Lung (tissue), 12 donors: ENCODE results near the gene OSTF1. TPM values are rescaled to one million over a fixed set of nuclear protein-coding genes. Genes with fewer than 3 reads are reported as not detected.

Source experiments
- ATAC-seq: fragments of 200-7000 bp; cut with Tn5 transposase; one replicate; pipeline ENCODE4 v1.9.1; 2020; ENCODE audit warnings: moderate number of reproducible peaks; ENCODE audit not compliant: insufficient read depth, low FRiP score
- DNase-seq, 3 donors: peaks; one replicate each; pipeline ENCODE4 v3.0.0-alpha.2; 2013 to 2017
- H3K27ac ChIP-seq, 2 donors: one replicate each; pipeline ENCODE4 v1.5.1; 2013; ENCODE audit warnings: mild to moderate bottlenecking in 2 of 2, moderate library complexity in 2 of 2, control low read depth in 1 of 2, inconsistent platforms in 1 of 2, low read depth in 1 of 2, low read length in 1 of 2
- H3K27me3 ChIP-seq, 3 donors: one replicate each; pipeline ENCODE4 v1.5.1; 2013; ENCODE audit warnings: low read length in 2 of 3; ENCODE audit not compliant: control insufficient read depth in 3 of 3, insufficient read depth in 3 of 3
- H3K36me3 ChIP-seq, 4 donors: one replicate each; pipeline ENCODE4 v1.5.1; 2013; ENCODE audit warnings: low read length in 4 of 4, mild to moderate bottlenecking in 1 of 4, moderate library complexity in 1 of 4; ENCODE audit not compliant: control insufficient read depth in 4 of 4, insufficient read depth in 4 of 4
- H3K4me1 ChIP-seq, 5 donors: one replicate each; pipeline ENCODE4 v1.5.1; 2013; ENCODE audit warnings: low read length in 5 of 5, mild to moderate bottlenecking in 2 of 5, moderate library complexity in 1 of 5; ENCODE audit not compliant: control insufficient read depth in 5 of 5, insufficient read depth in 5 of 5
- H3K4me3 ChIP-seq: one replicate; pipeline ENCODE4 v1.5.1; 2013; ENCODE audit warnings: mild to moderate bottlenecking, control low read depth, moderate library complexity
- H3K9ac ChIP-seq, 2 donors: one replicate each; pipeline ENCODE4 v1.5.1; 2013; ENCODE audit warnings: low read length in 2 of 2, control low read depth in 1 of 2; ENCODE audit not compliant: insufficient read depth in 1 of 2
- H3K9me3 ChIP-seq, 4 donors: one replicate each; pipeline ENCODE4 v1.5.1; 2013; ENCODE audit warnings: low read length in 3 of 4, mild to moderate bottlenecking in 1 of 4, moderate library complexity in 1 of 4; ENCODE audit not compliant: control insufficient read depth in 4 of 4, insufficient read depth in 3 of 4
- CTCF ChIP-seq: IDR thresholded peaks from 2 replicates; pipeline ENCODE4 v1.5.1; 2012; ENCODE audit warnings: mild to moderate bottlenecking; ENCODE audit errors: control extremely low read depth, extremely low read depth
- WGBS, 2 donors: extraction: QIAGEN DNeasy Blood & Tissue Kit; methylation state at CpG; one replicate each; pipeline ENCODE4 v1.1.7; 2013; 5-methylcytosine and 5-hydroxymethylcytosine counted together
- polyA plus RNA-seq, 2 donors: library from polyadenylated mRNA; stranded (reverse); fragments of 200-250 nt; gene quantifications; one replicate each; pipeline ENCODE4 v1.2.1, GENCODE V29; 2013
- total RNA-seq, 2 donors: library from RNA; depleted of rRNA in 1 of 2; stranded (reverse); fragments of >200 nt in 1 of 2; gene quantifications; one replicate each; pipeline ENCODE4 v1.2.1, GENCODE V29; 2014 to 2021
- donor health status: control.
- donor health status: control.
- donor health status: Bipolar disorder and iron deficiency.
- donor health status: healthy.
- donor health status: DM: yes; HTN: yes; CAD: no.

Gene OSTF1
- total and polyA plus RNA-seq, 4 donors = 50.9 to 91.0 (median 72.0) TPM

DNA sequence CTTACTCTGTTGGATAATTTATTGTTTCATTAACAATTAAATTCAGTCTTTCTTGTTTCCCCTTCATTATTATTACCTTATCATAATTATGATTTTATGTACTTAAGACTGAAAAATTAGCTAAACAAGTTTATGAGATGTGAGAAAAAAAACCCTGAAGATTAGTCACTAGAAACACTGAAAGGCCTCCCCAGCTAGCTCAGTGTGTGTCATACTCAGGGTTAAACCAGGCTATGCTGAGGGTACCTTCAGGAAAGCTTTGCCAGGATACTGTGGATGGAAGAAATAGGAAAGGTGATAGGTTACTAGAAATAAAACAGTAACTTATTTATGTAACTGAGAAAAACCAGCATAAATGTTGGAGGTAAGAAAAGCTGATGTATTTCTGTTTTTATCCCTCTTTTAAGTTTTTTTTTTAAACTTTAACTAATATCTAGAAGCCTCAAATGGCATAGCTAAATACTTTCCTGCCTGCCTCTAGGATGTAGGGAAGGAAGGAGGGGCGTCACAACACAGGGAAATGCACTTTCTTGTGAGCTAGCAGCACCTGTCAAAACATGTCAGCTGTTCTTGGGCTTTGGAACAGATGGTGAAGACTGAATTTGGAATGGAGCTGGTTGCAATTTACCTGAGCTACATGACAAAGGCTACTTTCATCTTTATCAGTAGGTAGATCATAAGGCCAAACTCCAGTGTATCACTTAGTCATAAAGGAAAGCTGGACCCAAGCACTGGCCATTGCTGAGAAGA, 24.6 kb upstream of the OSTF1 start:
- no peak overlapping the region for H3K9ac ChIP-seq
- no peak for DNase-seq
- whole genome bisulfite sequencing, 2 donors = 89 to 91% methylated on average over 1 of the region's 1 CpG
- ATAC-seq = no peak
- TF ChIP-seq CTCF = no peak
- peaks cover 8 to 29% (median 19%) of the 10 kb centered on the region in 4 donors for H3K36me3 ChIP-seq
- H3K27ac ChIP-seq = no peak overlapping the region
- H3K4me3 ChIP-seq = no peak overlapping the region
- no peaks in the 10 kb centered on the region for H3K27me3 ChIP-seq
- no peaks in the 10 kb centered on the region for H3K9me3 ChIP-seq
- no peaks in the 10 kb centered on the region for H3K4me1 ChIP-seq

- Histone ChIP-seq H3K27me3 (no peaks in the 10 kb centered on the region), H3K9me3 (no peaks in the 10 kb centered on the region), H3K27ac (no peak overlapping the region), H3K4me1 (no peaks in the 10 kb centered on the region), H3K9ac (no peak overlapping the region), H3K36me3 (peaks cover 9 to 30% (median 22%) of the 10 kb centered on the region in 4 donors), H3K4me3 (no peak overlapping the region)
- ATAC-seq (no peak), DNase-seq (no peak)
- 96% methylated on average over 2 of the region's 2 CpGs for WGBS, 2 donors
- TF ChIP-seq CTCF = no peak
These were observed 23.8 kb upstream of the OSTF1 start for GRCh38 chr9:75064307-75065025.

- Histone ChIP-seq H3K27ac (no peak overlapping the region), H3K4me3 (no peak overlapping the region), H3K27me3 (no peaks in the 10 kb centered on the region), H3K36me3 (peaks cover 10 to 29% (median 22%) of the 10 kb centered on the region in 4 donors), H3K9me3 (no peaks in the 10 kb centered on the region), H3K4me1 (no peaks in the 10 kb centered on the region), H3K9ac (no peak overlapping the region)
- TF ChIP-seq CTCF = no peak
- ATAC-seq = no peak
- DNase-seq = no peak
- 47 to 95% methylated on average over 2 of the region's 2 CpGs for WGBS, 2 donors
These were observed 22.8 kb upstream of the OSTF1 start for GRCh38 chr9:75065510-75065909.
